NCI-H1417 (cell line): ENCODE data around the gene RBP3.

Experiments used
- DNase-seq, 3 experiments: peaks; one replicate each; lab custom pipeline; 2025; lab: John Stamatoyannopoulos, UW

Gene RBP3

DNA sequence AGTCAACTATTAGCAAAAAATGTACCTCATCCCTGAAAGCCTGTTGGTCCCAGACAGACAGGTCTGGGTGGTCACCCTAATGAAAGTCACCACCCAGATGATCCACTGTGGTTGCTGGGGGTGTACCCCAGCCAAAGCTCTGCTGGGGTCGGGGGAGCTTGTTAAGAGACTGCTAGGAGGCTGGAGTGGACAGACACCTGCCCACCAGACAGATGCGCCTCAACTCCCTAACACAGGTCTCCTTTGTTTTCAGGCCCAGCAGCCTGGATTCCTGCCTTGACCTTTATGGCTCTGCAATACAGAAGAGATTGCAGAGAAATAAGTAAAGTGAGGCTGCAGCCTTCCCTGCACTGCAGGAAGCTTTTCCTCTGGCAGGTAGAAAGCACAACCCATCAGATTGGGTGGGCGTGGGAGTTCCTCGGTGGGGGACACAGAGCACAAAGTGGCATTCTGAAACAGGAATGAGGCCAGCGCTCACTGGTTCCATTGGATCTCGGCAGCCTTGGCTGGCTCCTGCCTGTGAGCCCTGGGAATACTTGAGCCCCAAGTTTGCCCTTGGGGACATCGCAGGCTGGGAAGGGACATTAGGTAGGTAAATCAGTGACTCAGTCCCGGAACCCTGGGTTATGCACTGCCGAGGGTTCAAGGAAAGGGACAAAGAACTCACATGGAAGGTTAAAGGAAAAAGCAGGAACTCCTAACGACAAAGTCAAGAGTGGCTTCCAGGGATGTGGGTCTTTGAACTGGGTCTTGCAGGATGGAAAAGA lies 53.9 kb downstream of the RBP3 start:
- DNase-seq: no peak

DNA sequence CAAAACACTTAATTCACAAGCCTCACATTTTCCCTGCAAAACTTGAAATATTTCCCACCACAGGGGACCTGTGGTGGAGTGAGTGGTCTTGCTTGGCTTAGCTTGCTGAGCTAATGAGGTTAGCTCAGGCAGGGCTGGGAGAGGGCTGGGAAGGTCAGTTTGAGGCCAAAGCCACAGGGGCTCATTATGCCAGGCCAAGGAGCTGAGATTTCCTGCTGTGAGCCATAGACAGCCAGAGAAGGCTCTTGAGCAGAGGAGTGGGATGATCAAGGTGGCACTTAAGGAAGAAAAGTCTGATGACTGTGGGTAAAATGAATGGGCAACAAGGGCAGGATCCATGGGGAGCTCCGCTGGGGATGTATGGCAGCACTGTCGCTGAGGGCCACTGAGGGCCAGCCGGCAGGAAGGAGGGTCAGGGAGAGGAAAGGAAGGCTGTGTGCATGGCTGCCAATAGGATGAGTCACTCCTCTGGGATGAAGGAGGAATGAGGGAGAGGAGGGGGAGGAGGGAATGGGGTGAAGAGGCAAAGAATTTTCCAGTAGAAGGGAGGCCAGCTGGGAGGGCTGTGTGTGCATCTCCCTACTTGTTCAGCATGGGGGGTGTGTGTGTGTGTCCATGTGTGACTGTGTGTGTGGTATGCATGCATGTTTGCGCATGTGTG lies 54.6 kb downstream of the RBP3 start:
- DNase-seq: peak in 1 of 3 experiments; percentile 7

DNA sequence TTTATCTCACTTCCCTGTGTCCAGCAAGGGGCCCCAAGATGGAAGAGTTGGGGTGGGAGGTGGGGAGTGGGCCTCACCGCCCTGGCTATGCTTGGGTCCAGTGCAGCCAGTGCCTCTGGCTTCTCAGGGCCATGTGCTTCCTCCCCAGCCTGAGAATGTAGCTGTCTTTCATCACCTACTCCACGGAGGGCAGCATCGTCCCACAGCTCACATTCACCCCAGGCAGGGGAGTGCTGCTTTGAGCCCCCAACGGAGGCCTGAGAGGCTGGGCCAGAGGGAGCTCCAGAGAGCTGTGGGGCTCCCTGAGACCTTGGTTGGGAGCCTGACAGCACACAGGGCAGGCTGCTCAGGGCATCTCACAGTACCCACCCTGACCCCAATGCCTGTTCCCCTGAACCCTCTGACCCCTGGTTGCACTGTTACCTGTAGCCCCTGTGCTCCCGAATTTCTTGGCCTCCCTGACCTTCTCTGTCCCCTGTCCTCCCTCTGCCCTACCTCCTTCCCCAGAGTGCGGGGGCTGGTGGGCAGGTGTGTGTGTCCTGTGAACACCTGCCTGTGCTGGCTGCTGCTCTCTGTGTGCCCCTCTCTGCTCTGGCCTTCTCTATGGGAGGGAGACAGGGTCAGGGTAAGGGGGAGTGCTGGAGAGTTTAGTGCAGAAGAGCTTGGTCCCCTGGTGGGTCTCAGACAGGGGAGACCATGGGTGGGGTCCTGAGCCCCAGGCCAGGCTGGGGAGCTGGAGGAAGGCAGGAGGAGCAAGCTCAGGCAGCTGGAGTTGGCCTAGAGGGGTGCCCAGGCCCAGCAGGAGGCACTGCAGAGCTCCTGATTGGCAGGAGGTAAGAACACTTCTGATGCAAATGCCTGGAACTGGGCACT lies 55.5 kb downstream of the RBP3 start:
- peak in 1 of 3 experiments; percentile 7 for DNase-seq

DNA sequence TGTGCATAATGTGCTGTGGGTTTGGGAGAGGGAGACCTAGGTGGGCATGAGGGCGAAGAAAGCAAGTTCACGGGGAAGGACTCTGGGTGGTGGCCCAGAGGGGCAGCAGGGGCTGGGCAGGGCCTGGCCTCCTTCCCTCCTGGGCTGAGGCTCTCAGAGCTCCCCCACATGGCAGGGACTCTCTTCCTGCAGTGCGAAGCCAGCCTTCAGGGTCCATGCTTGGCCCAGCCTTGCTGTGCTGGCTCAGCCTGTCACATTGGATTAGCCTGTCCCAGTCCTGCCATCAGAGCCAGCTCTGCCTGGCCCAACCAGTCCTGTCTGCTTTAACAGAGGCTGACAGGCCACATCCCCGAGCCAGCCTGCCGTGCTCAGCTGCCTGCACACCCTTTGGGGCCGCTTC lies 56.3 kb downstream of the RBP3 start:
- no peak for DNase-seq

DNA sequence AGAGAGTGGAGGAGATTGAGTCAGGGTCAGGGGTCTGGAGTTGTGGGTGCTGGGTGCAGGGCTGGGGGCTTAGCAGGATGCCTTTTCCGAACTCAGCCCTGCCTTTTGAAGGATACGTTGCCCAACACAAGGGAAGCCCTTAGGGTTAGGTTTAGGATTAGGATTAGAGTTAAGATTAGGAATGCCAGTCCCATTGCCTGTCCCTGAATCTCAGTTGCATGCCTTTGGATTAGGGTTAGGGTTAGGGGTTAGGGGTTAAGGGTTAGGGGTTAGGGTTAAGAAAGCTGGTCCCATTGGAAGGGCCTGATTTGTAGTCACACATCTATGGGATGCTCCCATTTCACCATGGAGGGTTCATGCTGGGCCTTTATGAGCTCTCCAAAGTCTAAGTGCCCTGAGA lies 56.8 kb downstream of the RBP3 start:
- DNase-seq: no peak

DNA sequence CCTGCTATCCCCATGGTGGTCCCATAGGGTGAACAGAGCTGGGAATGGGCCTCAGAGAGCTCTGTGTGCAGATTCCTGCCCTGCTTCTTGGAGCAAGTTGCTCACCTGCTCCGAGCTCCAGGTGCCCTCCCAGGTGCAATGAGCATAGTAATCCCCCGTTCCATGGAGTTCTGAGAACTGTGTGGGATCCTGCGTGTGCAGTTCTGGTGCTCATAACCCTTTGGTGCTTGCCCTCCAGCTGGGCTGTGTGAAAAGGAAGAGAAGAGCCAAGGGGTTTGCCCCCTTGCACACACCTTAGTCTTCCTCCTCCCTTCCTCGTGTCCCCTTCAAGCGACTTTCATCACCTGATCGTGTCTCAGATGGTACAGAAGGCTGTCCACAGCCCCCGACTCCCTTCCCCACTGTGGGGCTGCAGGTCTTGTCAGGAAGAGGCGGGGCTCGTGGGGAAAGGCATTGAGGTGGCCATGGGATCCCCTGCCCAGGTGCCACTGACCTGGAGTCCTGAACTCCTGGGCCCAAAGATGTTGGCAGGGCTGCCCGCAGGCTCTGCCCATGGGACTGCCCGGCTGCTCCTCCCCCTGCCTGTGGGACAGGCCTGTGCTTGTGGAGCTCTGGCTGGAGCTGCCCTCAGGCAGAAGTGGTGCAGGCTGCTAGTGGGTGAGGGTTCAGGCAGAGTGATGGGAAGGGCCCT lies 57.8 kb downstream of the RBP3 start:
- DNase-seq: no peak

DNA sequence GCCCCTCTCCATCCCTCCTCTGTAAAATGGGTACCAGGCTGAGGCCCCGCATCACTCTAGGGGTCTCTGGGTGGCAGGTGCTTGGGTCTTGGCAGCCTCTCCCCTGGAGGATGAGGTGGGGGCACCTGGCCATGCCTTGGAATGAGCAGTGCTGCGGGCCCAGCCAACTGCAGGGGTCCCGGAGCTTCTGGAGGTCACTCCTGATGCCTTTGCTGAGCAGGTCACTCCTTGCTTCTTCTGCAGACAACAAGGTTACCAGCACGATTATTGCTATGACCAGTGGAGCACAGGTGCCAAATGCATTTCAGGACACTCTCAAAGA lies 58.3 kb downstream of the RBP3 start:
- no peak for DNase-seq

DNA sequence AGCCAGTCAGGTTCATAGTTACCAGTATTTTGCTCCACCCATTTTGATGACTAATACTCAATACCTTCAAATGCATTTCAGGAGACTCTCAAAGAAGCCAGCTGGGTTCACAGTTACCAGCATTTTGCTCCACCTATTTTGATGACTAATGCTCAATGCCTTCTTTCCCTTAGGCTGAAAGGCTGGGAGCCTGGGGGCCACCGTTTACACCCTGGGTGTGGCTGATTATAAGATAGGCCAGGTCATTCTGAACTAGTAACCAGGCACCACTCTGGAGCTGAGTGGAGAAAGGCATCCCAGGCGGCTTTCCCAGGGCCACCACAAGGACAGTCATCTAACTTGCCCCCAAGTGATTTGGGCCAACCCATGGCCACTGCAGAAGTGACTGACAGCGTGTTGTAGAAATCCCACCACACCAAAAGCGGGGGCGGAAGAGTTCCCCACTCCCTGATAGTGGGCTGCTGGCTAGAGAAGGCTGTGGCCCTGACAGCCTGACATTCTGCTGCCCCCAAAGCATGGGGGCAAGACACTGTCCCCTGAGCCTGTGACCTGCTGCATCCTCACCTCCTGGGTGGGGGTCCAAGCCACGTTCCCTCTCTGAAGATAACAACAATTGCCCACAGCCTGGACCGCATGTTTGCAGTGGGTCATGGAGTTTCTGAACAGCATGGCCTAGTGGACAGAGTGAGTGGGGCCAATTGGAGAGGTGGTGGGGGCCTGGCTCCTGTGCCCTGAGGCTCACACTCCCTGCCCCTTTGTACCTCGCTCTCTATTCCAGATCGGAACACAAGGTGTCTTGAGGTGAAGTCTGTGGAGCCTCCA lies 58.9 kb downstream of the RBP3 start:
- no peak for DNase-seq
